CD4-positive, alpha-beta T cell (primary cell): ENCODE measurements around the gene TSC2. TPM values are rescaled to one million over a fixed set of nuclear protein-coding genes. Genes with fewer than 3 reads are reported as not detected.
A peak's percentile ranks its signal among the peaks of the same experiment; 100 is the strongest.

ENCODE experiments used
- ATAC-seq: fragments of 200-7000 bp; cut with Tn5 transposase; one replicate; pipeline ENCODE4 v1.10.0; 2022; ENCODE audit warnings: mild to moderate bottlenecking; ENCODE audit not compliant: poor library complexity
- CTCF ChIA-PET: fragments of 350-600 bp; sonication (Branson Sonifier 250); formaldehyde crosslinking; loops from one replicate; lab custom pipeline; 2021; ENCODE audit warnings: antibody characterized with exemption, inconsistent platforms; lab: Charles Lee
- POLR2A ChIA-PET: fragments of 350-600 bp; sonication (Branson Sonifier 250); formaldehyde crosslinking; loops from one replicate; lab custom pipeline; 2021; ENCODE audit warnings: antibody characterized with exemption, inconsistent platforms; lab: Charles Lee
- DNase-seq, 14 experiments: peaks; one replicate each; pipeline ENCODE4 v3.0.0-alpha.2; 2013 to 2020; ENCODE audit warnings: mixed read lengths in 2 of 14
- H3K27ac ChIP-seq, 2 donors: one replicate each; pipeline versions ENCODE4 v1.5.1 to v1.7.0; 2013; ENCODE audit warnings: low read length in 2 of 2, low read depth in 1 of 2, mild to moderate bottlenecking in 1 of 2
- H3K27me3 ChIP-seq, 2 experiments: 1 replicate in 1 of 2; 2 replicates in 1 of 2; pipeline versions ENCODE4 v1.6.1 to v1.7.0; 2013; ENCODE audit warnings: low read length in 2 of 2, control low read depth in 1 of 2, mild to moderate bottlenecking in 1 of 2, moderate library complexity in 1 of 2; ENCODE audit not compliant: insufficient read depth in 2 of 2, control insufficient read depth in 1 of 2
- H3K36me3 ChIP-seq: one replicate; pipeline ENCODE4 v1.6.1; 2013; ENCODE audit warnings: low read length, control low read depth; ENCODE audit not compliant: insufficient read depth
- H3K4me1 ChIP-seq: one replicate; pipeline ENCODE4 v1.6.1; 2013; ENCODE audit warnings: low read length, control low read depth; ENCODE audit not compliant: insufficient read depth
- H3K4me3 ChIP-seq: one replicate; pipeline ENCODE4 v1.5.1; 2013; ENCODE audit warnings: mild to moderate bottlenecking, low read length, moderate library complexity
- H3K9me3 ChIP-seq, 2 experiments: 1 replicate in 1 of 2; 2 replicates in 1 of 2; pipeline versions ENCODE4 v1.6.1 to v1.7.0; 2013; ENCODE audit warnings: low read length in 2 of 2, mild to moderate bottlenecking in 2 of 2, control low read depth in 1 of 2, moderate library complexity in 1 of 2; ENCODE audit not compliant: control insufficient read depth in 1 of 2, insufficient read depth in 1 of 2
- H3K27ac Mint-ChIP-seq: one replicate; pipeline ENCODE4 v1.8.0; 2020; ENCODE audit warnings: mixed read lengths
- H3K27me3 Mint-ChIP-seq: one replicate; pipeline ENCODE4 v1.8.0; 2021; ENCODE audit warnings: mixed read lengths
- H3K36me3 Mint-ChIP-seq: one replicate; pipeline ENCODE4 v1.8.0; 2021; ENCODE audit warnings: low read depth, mixed read lengths
- H3K4me1 Mint-ChIP-seq: one replicate; pipeline ENCODE4 v1.8.0; 2021; ENCODE audit warnings: low read depth, mixed read lengths
- H3K4me3 Mint-ChIP-seq: one replicate; pipeline ENCODE4 v1.8.0; 2020; ENCODE audit warnings: mild to moderate bottlenecking, mixed read lengths
- H3K9me3 Mint-ChIP-seq: one replicate; pipeline ENCODE4 v1.8.0; 2020; ENCODE audit warnings: mixed read lengths
- intact Hi-C, 2 experiments: fragments of 100-400 bp; cut with DNase I in 1 of 2; cut with micrococcal nuclease in 1 of 2; formaldehyde crosslinking; loops; one replicate each; pipeline versions ENCODE4 v1.15.1 to v1.9.0; 2023 to 2025; cut with DNase I, micrococcal nuclease
- total RNA-seq, 174 experiments: library from RNA in 2 of 174; stranded (reverse) in 2 of 174; gene quantifications; one replicate each; pipeline ENCODE4 v1.2.3 and lab custom pipeline; 2021 to 2026
- TF ChIP-seq, protein P1 (sequence below): fragments of 200-600 bp; IDR thresholded peaks from one replicate; pipeline ENCODE4 v1.8.0; 2022; ENCODE audit warnings: antibody characterized with exemption, mild to moderate bottlenecking

TSC2 gene
- total RNA-seq, 2 experiments from 2014 or later, result 83.0 to 85.0 TPM

DNA sequence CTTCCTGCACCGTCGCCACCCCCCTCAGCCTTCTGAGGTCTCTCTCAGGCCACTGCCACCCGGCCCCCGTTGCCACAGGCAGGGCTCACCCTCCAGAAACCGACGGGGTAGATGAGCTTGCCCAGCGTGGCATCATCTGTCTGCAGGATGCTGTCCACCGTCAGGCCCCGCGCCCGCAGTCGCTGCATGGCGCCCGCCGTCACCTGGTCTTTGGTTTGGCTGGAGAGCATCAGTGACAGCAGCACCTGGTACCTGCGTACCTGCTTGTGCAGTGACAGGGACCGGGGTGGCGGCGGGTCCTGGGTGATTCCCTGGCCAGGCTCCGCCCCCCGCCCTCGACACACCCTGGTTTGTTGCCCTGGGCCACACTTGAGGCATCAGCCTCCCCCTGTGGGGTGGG is 3.2 kb upstream of the TSC2 start:
- no peaks in the 10 kb centered on the region for H3K9me3 Mint-ChIP-seq
- H3K27me3 Mint-ChIP-seq, result no peaks in the 10 kb centered on the region
- peaks cover 23% of the 10 kb centered on the region for H3K4me1 Mint-ChIP-seq
- peaks cover 4% of the 10 kb centered on the region for H3K36me3 ChIP-seq
- H3K4me1 ChIP-seq, result peaks cover 33% of the 10 kb centered on the region
- H3K9me3 ChIP-seq, result no peaks in the 10 kb centered on the region
- no peak overlapping the region for H3K4me3 ChIP-seq
- no peaks in the 10 kb centered on the region for H3K27me3 ChIP-seq
- POLR2A ChIA-PET, result no interaction called here
- peaks cover 4% of the 10 kb centered on the region for H3K36me3 Mint-ChIP-seq
- ATAC-seq (no peak), DNase-seq (no peak)
- H3K27ac Mint-ChIP-seq, result no peak overlapping the region
- TF ChIP-seq, protein P1, sequence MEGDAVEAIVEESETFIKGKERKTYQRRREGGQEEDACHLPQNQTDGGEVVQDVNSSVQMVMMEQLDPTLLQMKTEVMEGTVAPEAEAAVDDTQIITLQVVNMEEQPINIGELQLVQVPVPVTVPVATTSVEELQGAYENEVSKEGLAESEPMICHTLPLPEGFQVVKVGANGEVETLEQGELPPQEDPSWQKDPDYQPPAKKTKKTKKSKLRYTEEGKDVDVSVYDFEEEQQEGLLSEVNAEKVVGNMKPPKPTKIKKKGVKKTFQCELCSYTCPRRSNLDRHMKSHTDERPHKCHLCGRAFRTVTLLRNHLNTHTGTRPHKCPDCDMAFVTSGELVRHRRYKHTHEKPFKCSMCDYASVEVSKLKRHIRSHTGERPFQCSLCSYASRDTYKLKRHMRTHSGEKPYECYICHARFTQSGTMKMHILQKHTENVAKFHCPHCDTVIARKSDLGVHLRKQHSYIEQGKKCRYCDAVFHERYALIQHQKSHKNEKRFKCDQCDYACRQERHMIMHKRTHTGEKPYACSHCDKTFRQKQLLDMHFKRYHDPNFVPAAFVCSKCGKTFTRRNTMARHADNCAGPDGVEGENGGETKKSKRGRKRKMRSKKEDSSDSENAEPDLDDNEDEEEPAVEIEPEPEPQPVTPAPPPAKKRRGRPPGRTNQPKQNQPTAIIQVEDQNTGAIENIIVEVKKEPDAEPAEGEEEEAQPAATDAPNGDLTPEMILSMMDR, result no peak
- H3K4me3 Mint-ChIP-seq, result no peak overlapping the region
- CTCF ChIA-PET, result interaction anchor here (0.7 kb wide), 1 partner anchor 103 kb away, joined by 3 read pairs; no protein-coding TSS in a partner anchor
- intact Hi-C loops, result loop anchor here in 1 of 2 experiments (10.0 kb wide), 1 partner anchor 570 kb away; the partner anchor contains the start of gene CLCN7
- no peak overlapping the region for H3K27ac ChIP-seq

- ATAC-seq (no peak), DNase-seq (no peak)
- Mint-ChIP-seq H3K4me1 (peaks cover 23% of the 10 kb centered on the region), H3K27me3 (no peaks in the 10 kb centered on the region), H3K9me3 (no peaks in the 10 kb centered on the region), H3K36me3 (peaks cover 9% of the 10 kb centered on the region), H3K4me3 (peak overlapping the region; percentile 92), H3K27ac (no peak overlapping the region)
- H3K27me3 ChIP-seq, result no peaks in the 10 kb centered on the region
- CTCF ChIA-PET, result interaction anchor here (0.9 kb wide), 1 partner anchor 94 kb away, joined by 4 read pairs; no protein-coding TSS in a partner anchor
- peaks cover 9% of the 10 kb centered on the region for H3K36me3 ChIP-seq
- H3K4me1 ChIP-seq, result peaks cover 33% of the 10 kb centered on the region
- POLR2A ChIA-PET, result interaction anchor here (0.8 to 3.0 kb wide), 5 partner anchors 81 to 475 kb away, joined by 3 to 32 read pairs (median 4); partner anchors contain the start of genes RPS2 and TRAF7
- no peak overlapping the region for H3K4me3 ChIP-seq
- H3K27ac ChIP-seq, result no peak overlapping the region
- intact Hi-C loops, result loop anchor here in 1 of 2 experiments (5.0 to 10.0 kb wide), 7 partner anchors 39 to 636 kb away; partner anchors contain the start of genes CLCN7, KCTD5, MLST8 and NDUFB10
- H3K9me3 ChIP-seq, result no peaks in the 10 kb centered on the region
- TF ChIP-seq, protein P1, result no peak
Measured at GRCh38 chr16:2045965-2046892, 1.6 kb upstream of the TSC2 start.

DNA sequence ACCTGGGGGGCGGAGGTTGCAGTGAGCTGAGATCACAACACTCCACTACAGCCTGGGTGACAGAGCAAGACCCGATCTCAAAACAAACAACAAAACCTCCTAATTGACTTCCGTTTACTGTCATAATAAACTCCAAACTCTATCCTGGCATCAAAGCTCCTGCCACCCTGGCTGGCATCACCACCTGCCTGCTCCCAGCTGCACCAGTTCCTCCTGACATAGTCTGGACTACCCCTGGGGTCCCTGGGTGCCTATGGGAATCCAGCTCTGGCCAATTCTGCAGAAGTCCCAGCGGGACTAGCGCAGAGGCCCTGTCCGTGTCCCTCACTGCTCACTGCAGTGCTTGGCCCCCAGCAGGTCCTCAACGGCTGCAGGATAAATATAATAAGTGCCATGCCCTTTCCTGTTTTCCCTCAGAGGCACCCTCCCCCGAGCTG is 874 bp upstream of the TSC2 start:
- ChIA-PET POLR2A (interaction anchor here (0.8 to 3.0 kb wide), 10 partner anchors 19 to 731 kb away, joined by 3 to 32 read pairs (median 4); partner anchors contain the start of genes PGP, PKD1, RPS2 and TRAF7), CTCF (interaction anchor here (0.9 to 1.5 kb wide), 2 partner anchors 10 to 94 kb away, joined by 4 read pairs; no protein-coding TSS in a partner anchor)
- Histone ChIP-seq H3K36me3 (peaks cover 13% of the 10 kb centered on the region), H3K27ac (no peak overlapping the region), H3K4me3 (peak overlapping the region; percentile 96), H3K4me1 (peaks cover 33% of the 10 kb centered on the region), H3K9me3 (no peaks in the 10 kb centered on the region), H3K27me3 (no peaks in the 10 kb centered on the region)
- Mint-ChIP-seq H3K4me1 (peaks cover 23% of the 10 kb centered on the region), H3K27ac (no peak overlapping the region), H3K27me3 (no peaks in the 10 kb centered on the region), H3K4me3 (peak overlapping the region; percentile 92), H3K36me3 (peaks cover 9% of the 10 kb centered on the region), H3K9me3 (no peaks in the 10 kb centered on the region)
- DNase-seq, result no peak
- no peak for ATAC-seq
- TF ChIP-seq, protein P1, result no peak
- intact Hi-C loops, result loop anchor here in 1 of 2 experiments (5.0 to 10.0 kb wide), 7 partner anchors 40 to 635 kb away; partner anchors contain the start of genes CLCN7, KCTD5, MLST8 and NDUFB10
